Activated T-cell treated with anti-CD3 and anti-CD28 coated beads for 48 hours (primary cell): Measurements from ENCODE around the gene PRPF4.

Experiments
- DNase-seq: peaks from one replicate; pipeline ENCODE4 v3.0.0-alpha.2; 2020; ENCODE audit warnings: low read depth

Gene PRPF4

DNA sequence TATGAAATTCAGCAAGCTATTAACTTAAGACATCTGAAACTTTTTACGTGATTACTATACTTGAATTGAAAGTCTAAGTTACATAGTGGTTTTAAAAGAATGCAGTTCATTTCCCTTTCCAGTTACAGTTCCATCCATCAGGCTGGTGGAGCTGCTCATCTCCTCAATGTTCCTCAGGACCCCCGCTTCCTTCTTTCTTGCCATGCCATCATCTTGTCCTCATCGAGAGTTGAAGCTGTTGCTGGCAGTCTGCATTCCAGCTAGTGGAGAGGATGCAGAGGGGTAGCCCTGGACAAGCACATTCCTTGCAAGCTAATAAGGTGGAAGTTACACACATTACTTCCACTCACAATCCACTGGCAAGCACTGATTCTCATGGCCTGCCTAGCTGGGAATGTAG lies 36.5 kb downstream of the PRPF4 start:
- no peak for DNase-seq

DNA sequence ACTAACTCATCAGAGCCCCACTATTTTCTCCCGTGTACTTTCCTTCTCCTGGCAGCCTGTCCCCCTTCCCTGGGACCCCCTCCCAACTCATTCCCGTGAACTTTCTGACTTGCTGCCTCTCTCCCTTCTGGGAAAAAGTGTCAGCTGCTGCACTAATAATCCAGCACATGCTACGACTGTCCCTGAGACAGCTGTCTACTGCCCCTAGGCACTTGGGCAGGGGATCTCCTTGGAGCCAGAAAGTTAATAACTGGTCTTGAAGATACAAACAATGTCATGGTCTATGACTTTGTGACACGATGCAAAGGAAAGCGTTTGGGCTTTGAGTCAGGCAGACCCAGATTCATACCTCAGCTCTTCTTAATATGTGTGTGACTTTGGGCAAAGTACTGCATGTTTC lies 37.8 kb downstream of the PRPF4 start:
- no peak for DNase-seq

DNA sequence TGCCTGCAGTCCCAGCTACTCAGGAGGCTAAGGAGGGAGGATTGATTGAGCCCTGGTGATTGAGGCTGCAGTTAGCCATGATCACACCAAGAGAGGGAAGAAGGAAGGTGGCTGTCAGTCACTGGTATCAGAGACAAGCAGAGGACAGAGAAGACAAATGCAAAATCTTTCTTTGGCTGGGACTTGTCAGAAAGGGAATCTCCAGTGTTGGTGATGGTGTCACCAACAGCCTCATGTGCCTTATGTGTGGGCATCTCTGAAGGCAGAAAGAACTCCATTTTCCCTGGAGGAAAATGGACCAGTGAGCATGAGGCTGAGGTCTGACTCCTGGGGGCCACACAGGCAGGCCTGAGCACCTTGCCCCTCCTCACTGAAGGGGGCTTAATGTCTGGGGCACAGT lies 39.8 kb downstream of the PRPF4 start:
- no peak for DNase-seq

DNA sequence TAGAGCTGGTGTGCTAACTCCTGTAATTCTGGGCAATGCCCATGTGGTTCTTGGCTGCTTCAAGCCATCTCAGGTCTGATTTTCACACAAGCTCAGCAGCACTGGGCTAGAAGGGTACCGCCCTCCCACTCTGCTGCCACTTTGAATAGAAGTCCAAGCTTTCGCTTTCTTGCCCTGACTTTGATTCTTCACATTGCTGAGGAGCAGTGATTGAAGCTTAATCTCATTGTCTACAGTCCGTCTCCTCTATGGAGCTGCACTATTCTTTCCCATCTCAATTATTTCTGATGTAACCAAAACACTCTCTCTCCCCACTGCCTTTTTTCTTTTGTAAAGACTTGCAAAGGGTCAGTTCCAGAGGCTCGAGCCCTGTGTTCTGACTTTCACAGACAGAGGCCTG lies 40.6 kb downstream of the PRPF4 start:
- DNase-seq = no peak

DNA sequence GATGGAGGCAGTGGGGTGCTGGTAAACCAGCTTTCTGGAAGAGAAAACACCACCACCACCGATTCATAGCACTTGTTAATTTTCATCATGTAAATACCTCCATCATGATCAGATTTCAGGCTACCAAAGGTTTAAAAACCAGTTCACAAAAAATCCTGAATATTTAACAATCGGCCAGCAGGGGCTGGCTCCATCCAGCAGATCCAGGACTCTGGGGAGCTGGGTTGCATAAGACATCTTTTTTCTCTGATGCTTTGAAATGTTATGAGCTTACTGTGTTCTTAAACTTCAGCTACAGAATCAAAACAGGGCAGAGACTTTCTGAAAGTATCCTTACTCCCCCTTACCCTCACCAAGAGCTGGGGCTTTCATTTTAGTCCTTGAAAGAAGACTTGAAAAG lies 42.3 kb downstream of the PRPF4 start:
- DNase-seq = no peak

DNA sequence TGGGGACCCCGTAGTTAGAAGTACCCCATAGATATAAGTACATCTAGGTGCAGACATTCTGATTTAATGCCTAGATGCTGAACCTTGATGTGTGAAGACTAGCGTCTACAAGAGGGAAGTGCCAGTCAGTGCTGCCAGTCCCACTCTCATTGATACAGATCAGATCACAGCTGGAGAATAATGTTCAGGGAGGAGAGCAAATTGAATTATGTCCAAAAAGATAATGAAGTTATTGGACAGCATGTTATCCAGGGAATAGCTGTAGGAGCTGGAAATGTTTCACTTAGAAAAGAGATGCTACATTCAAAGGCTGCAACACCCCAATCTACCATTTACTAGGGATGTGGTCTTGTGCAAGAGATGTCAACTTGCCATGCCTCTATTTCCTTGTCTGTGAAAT lies 43.6 kb downstream of the PRPF4 start:
- no peak for DNase-seq

DNA sequence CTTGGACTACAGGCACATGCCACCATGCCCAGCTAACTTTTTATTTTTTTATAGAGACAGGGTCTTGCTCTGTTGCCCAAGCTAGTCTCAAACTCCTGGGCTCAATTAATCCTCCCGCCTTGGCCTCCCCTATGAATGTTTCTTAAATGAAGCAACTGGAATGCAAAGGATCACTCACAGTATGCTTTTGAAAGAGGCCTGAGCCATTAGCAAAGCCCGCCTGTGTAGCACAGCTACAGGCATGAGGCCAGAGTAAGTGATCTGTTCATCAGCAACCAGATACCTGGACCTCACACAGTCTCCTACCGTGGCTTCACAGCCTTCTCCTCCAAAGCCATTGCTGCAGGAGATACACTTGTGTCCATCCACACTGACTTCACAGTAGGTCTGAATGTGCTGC lies 44.6 kb downstream of the PRPF4 start:
- DNase-seq = no peak

DNA sequence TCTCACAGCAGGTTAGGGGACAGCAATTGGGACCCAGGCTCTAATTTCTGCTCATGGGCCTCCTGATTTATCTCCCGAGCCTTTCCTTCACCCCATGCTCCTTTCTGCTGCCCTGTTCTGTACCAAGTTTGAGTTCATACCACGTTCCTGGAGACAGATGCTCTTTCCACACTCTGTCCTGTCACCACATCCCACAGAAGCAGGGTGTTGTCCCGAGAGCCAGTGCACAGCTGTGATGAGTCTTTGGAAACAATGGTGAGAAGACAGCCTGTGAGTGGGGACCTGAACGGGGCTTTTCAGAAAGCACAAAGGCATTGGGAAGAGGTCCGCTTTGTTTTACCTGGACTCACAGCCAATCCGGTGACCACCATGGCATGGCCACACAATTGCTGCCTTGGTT lies 47.2 kb downstream of the PRPF4 start:
- no peak for DNase-seq

DNA sequence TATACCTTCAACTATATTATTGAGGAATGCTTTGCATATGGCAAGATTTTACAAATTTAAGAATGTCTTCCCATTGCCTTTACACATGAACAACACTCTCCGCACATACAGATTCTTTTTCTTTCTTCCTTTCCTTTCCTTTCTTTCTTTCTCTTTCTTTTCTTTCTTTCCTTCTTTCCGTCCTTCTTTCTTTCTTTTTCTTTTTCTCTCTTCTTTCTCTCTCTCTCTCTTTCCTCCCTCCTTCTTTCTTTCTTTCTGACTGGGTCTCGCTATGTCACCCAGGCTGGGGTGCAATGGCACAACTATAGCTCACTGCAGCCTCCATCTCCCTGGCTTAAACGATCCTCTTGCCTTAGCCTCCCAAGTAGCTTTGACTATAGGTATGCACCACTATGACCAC lies 50.8 kb downstream of the PRPF4 start:
- no peak for DNase-seq

DNA sequence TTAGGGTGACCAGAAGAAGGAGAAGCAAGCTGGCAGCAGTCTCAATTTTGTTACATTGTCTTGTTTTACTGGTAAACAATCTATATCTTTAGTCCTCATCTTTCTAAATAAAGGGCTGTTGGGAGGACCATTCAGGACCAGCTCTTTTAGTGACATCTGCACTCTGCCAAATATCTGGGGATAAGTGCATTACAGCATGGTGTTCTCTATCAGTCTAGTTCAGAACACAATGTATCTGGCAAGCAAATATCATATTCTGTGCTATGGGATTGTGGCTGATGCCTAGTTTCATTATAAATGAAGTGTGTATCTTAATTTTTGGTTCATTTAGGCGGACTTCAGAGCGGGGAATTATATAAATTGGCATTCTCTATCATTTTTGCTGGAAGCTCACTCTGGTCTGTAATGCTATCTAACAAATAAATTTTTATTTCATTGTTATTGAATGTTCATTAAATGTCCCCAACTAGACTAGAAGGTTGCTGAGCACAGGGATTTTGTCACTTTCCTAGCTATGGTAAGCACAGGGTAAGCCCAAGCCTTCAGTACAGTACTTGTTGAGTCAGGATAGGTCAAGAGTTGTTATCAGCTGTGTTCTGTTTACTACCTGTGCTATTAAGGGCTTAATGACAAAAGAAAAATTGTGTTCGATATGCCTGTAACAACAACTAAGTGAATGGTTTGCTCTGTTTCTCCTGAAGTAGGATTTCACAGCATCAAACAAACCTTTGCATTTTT lies 52.8 kb downstream of the PRPF4 start:
- no peak for DNase-seq

DNA sequence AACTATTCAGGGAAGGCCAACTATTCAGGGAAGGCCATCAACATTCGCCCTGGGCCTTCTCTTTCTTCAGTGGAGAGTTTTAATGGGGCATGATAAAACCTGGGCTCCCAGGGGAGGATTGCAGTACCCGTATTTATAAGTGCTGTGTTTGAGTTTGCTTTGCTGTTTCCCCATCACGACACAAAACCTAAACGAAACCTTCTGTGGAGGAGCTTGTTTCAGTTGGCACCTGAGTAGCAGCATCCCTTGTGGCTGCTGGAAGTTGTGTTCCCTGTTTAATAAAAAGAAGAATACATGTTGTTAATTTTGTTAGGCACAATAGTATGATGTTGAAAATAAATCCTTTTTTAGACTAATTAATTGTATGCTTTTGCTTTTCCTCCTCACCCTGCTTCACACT lies 56.3 kb downstream of the PRPF4 start:
- no peak for DNase-seq

DNA sequence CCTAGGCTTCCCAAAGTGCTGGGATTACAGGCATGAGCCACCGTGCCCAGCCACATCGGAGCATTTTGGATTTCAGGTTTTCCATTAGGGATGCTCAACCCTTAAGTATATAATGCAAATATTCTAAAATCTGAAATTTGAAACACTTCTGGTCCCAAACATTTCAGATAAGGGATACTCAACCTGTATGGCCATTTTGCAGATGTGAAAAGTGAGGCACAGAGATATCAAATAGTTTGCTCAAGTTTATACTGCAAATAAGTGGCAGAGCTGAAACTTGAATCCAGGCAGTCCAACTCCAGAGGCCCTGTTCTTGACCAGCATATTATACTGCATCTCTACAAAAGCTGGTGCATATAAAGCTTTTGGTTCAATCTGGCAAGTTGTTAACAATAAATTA lies 62.3 kb downstream of the PRPF4 start:
- DNase-seq = no peak

DNA sequence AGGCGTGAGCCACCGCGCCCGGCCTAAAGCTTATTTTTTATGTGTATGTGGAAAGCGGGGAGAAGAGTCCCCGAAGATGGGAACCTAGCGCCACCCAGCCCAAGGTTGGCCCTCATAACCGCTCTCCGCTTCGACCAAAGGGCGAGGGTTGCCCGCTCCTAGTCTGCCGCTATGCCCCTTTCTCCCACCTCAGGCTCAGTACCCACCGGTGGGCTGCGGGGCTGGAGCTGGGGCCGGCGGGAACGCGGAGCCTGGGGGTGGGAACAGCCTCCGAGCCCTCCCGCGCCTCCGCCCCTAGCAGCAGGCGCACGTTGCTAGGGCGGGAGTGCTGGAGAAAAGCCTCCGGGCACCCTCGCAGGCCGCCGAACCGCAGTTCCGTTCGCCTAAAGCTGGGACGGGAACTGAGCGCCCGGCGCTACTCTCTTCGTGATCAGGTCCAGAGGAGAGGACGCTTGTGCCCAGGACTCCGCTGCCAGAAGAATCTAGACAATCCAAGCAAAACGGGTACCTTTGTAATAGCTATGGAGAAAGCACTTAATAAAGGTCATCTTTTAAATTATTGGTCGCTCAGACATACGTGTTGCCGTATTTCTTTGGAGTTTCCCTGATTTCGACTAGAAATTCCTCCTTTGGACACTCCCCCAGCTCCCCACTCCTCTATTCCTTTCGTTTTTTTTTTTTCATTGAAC lies 64.7 kb downstream of the PRPF4 start, which contains the start of gene WDR31:
WDR31 (minus strand) TSS at position 265 of the 689 bp plus-strand sequence. CDS start 8,253 bp downstream, outside the sequence.
- DNase-seq = peak; percentile 85

DNA sequence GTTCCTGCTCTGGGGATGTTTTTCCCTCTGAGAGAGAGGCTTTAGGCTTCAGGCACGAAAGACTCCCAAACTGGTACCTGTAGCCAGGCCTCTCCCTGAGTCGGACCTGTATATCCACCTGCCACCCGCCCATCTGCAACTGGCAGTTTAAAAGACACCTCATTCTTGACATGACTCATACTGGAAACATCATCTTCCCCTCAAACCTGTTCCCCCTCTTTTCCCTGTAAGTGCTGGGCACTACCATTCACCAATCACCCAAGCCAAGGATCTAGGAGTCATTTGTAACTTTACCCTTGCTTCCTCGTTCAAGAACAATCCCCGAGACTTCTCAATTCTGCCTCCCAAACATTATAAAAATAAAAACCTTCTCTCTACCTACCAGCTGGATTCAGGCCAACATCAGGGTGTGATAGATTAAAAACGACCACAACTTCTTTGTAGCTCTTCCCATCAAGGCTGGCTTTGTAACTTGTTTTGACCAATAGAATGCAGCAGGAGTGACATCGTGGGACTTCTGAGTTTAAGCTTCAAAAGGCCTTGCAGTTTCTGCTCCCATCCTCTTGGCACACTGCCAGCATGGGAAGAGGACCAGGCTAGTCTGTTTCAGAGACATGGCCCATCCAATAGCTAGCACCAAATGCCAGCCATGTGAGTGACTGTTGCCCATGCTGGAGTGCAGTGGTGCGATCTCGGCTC lies 66.4 kb downstream of the PRPF4 start:
- no peak for DNase-seq
